GM18867 (cell line): ENCODE measurements around the gene FAM216A.
"Not testable (repeated sequence)": the region's sequence is repeated elsewhere in the genome, so short reads cannot be mapped to it uniquely, and the experiment has no call there.

Source experiments
- ATAC-seq: cut with Tn5 transposase; IDR thresholded peaks from one replicate; pipeline ENCODE4 v1.9.1; 2021; ENCODE audit warnings: mild to moderate bottlenecking, moderate library complexity; ENCODE audit not compliant: unreplicated experiment

FAM216A gene, protein sequence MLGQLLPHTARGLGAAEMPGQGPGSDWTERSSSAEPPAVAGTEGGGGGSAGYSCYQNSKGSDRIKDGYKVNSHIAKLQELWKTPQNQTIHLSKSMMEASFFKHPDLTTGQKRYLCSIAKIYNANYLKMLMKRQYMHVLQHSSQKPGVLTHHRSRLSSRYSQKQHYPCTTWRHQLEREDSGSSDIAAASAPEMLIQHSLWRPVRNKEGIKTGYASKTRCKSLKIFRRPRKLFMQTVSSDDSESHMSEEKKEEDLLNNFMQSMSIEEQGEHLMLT

GRCh38 chr12:110468214-110469048 lies at the start of gene FAM216A, which contains the start of gene GPN3:
Gene FAM216A (plus strand): TSS chr12:110468845. CDS start chr12:110468876, 31 bp downstream.
Gene GPN3 (minus strand): TSS chr12:110468257. CDS start chr12:110468203, 54 bp downstream.
- peak; percentile 73 for ATAC-seq

- not testable (repeated sequence) for ATAC-seq
Observed at GRCh38 chr12:110420644-110421043, 48.0 kb upstream of the FAM216A start.

GRCh38 chr12:110421159-110421661 lies 47.4 kb upstream of the FAM216A start:
- no peak for ATAC-seq

- no peak for ATAC-seq
Observed at GRCh38 chr12:110421701-110422100, 46.9 kb upstream of the FAM216A start.

GRCh38 chr12:110424237-110424636 lies 44.4 kb upstream of the FAM216A start:
- ATAC-seq, result no peak

DNA sequence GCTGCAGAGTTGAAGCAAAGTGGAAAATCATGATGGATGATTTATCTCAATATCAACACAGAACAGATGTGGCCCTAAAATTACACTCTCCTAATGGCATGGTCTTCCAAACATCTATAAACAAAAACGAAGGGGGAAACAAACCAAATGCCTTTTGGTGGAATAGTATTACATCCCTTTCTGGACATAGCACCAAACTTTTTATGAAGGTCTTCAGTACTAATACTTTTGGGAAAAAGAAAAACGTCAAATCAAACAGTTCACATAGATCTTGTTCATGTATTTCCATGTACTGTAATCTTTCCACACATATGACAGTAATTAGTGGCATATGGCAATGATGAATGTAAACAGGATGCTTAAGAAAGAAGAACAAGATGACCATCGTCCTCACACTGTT lies 42.2 kb upstream of the FAM216A start:
- no peak for ATAC-seq

GRCh38 chr12:110429676-110430075 lies 39.0 kb upstream of the FAM216A start:
- ATAC-seq, result not testable (repeated sequence)

DNA sequence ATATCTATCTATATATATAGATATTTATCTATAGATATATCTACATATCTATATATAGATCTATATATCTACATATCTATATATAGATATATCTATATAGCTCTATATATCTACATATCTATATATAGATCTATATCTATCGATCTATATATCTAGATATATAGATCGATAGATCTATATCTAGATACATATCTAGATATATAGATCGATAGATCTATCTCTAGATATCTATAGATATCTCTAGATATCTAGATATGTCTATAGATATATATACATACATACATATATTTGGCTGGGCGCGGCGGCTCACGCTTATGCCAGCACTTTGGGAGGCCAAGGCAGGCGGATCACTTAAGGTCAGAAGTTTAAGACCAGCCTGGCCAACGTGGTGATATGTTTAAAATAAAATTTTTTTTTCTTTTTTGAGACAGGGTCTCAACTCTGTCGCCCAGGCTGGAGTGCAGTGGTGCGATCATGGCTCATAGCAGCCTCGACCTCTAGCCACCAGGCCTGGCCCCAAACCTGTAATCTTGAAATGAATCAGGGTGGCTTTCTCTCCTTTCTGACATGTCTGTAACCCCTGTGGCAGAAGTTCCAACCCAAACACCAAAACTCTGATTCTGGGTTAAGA lies 36.6 kb upstream of the FAM216A start:
- ATAC-seq, result peak; percentile 24

GRCh38 chr12:110436231-110436630 lies 32.4 kb upstream of the FAM216A start:
- ATAC-seq, result no peak

- ATAC-seq, result no peak
Observed at GRCh38 chr12:110444455-110444854, 24.2 kb upstream of the FAM216A start.

DNA sequence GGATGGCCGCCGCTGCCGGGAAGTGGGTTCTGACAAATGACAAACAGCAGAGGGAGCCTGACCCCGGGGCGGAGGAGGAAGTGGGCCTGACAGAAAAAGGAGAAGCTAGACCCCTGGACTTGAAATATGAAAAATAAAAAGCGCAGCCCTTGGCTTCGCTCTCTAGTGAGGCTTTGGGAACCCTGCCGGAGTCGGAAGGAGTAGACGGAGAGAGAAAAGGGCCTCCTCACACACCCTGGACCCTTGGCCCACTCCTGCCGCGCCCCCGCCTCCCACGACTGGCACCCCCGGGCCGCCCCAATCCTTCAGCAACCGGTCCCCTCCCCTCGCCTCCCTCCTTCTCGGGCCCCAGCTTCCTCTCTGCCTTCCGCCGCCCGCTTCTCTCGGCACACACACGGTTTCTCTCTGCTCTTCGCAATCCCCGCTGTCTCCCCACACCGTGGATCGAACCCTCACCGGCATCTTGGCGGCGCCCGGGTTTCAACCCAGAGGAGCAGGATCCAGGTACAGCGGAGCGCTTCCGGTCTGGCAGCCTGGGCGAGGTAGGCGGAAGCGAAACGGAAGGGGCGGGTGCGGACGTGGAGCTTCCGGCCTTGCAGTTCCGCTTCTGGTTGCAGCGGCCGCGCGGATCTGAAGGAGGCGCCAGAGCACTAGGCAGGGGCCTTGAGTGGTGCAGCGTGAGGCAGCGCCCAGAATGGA lies 18.7 kb upstream of the FAM216A start, which contains the start of gene ARPC3:
TSS of gene ARPC3 (minus strand) at position 539 of the 699 bp plus-strand sequence. CDS start at position 462, 77 bp downstream.
- ATAC-seq, result peak; percentile 92

- no peak for ATAC-seq
Observed at GRCh38 chr12:110451263-110451662, 17.4 kb upstream of the FAM216A start.

DNA sequence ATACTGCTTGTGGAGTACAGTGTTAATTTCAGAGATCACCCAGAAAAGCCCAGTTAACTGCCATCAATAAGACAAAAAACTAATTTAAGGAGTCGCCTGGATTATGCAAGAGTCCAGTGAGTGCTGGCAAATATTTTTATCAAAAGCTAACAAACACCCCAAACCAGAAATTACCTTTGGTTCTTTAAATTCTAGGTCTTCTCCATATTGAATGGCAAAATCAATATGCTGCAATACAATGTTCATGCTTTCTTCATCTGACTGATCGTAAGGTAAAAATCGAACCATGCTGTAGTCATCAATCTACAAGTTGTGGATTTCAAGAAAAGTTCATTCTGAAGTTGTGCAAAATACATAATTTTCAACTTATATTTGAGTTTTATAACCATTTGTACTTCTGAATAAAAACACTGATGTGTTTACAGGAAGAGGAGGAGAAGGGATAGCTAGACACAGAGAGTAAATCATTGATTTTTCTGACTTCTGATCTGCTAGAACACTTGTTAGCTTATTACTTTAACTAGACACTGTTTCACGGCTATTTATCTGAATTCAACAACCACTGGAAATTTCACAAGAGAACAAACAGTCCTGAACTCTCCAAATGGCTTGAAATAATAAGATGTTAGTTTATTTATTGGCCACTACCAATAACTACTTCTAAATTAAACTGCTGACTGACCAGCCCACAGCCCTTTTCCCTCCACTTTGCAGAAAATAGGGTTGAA lies 14.9 kb upstream of the FAM216A start:
- no peak for ATAC-seq

DNA sequence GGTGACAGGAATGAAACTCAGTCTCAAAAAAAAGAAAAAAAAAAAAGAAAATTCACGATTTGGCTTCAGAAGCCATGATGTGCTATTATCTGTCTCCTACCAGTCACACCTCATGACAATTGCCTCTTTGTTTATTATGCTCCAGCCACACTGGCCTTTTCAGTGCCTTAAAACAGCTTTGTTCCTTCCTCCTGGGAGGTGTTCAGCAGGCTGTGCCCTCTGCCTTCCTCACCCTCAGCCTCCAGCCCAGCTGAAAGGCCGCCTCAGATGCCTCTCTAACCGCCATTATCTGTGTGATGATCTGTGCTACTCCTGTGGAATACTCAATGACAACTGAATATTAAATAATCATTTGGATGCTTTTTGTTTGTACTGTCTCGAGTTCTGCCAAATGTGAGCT lies 9.9 kb upstream of the FAM216A start:
- ATAC-seq, result no peak

DNA sequence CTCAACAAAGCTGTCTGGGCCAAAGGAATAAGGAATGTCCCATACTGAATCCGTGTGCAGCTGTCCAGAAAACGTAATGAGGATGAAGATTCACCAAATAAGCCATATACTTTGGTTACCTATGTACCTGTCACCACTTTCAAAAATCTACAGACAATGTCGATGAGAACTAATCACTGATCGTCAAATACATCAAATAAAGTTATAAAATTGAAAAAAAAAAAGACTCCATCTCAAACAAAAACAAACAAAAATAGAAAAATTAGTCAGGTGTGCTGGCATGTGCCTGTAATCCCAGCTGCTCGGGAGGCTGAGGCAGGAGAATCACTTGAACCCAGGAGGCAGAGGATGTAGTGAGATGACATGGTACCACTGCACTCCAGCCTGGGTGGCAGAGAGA lies 7.5 kb upstream of the FAM216A start:
- not testable (repeated sequence) for ATAC-seq

DNA sequence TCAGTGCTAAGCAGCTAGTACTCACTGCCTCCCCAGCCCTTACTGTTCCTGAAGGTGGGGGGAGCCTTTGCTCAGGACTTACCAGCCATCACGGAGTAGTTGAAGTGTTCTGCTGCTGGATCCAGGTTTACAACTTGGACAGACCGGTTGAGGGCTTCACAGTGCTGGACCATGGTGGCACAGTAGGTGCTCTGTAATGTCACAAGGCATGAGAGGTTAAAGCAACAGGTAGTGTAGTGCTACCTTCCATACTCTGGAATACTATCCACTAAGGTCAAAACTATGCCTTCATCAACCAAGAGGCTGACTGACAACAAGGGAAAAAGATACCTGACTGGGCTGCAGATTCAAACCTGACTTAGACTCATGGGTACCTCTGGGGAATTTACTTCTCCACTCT lies 3.6 kb upstream of the FAM216A start:
- no peak for ATAC-seq

DNA sequence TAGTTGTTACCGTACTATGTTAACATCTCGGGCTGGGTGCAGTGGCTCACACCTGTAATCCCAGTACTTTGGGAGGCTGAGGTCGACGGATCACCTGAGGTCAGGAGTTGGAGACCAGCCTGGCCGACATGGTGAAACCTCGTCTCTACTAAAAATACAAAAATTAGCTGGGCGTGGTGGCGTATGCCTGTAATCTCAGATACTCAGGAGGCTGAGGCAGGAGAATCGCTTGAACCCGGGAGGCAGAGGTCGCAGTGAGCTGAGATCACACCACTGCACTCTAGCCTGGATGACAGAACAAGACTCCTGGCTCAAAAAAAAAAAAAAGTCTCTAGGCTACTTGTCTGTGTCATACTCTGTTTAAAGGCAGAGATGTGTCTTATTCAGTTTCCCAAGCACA lies 2.9 kb upstream of the FAM216A start:
- ATAC-seq, result not testable (repeated sequence)

DNA sequence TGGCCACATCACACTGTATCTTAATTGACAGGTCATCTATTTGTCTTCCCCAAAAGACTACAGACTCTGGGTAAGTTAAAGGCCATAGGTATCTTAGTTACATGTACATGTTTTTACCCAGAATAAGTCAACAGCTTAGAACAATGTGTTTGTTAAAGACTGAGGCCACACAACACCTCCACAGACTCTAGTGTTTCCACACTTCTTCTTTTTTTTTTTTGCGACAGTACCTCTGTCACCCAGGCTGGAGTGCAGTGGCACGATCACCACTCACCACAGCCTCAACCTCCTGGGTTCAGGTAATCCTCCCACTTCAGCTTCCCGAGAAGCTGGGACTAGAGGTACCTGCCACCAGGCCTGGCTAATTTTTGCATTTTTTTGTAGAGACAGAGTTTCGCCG lies 1.9 kb upstream of the FAM216A start:
- no peak for ATAC-seq

GRCh38 chr12:110467847-110468213 lies 815 bp upstream of the FAM216A start:
- ATAC-seq, result no peak

DNA sequence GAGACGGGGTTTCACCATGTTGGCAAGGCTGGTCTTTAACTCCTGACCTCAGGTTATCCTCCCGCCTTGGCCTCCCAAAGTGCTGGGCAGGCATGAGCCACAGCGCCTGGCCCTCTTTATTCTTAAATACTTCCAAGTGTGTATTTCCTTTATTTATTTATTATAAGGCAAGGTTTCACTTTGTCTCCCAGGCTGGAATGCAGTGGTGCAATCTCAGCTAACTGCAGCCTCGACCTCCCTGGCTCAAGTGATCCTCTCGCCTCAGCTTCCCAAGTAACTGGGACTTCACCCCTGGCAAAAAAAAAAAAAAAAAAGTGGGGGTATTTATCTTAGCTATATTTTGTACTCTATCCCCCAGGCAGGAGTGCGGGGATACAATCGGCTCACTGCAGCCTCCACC lies 6.8 kb downstream of the FAM216A start:
- ATAC-seq, result no peak
